DOHH2 (cell line): ENCODE data around the gene RGS7.
"Not testable (repeated sequence)": the region's sequence is repeated elsewhere in the genome, so short reads cannot be mapped to it uniquely, and the experiment has no call there.

ENCODE experiments used
- H3F3A ChIP-seq: fragments of 200-600 bp; sonication (generic), shearing (Covaris generic); 2 replicates; pipeline ENCODE4 v1.6.0; 2016; ENCODE audit warnings: antibody characterized with exemption, mild to moderate bottlenecking; ENCODE audit not compliant: control insufficient read depth, insufficient read depth
- H3K27ac ChIP-seq: fragments of 200-600 bp; sonication (generic); 2 replicates; pipeline ENCODE4 v1.5.1; 2014; ENCODE audit warnings: low read depth, mild to moderate bottlenecking, low read length, moderate library complexity
- H3K27me3 ChIP-seq: fragments of 200-600 bp; sonication (generic); 2 replicates; pipeline ENCODE4 v1.6.1; 2014; ENCODE audit warnings: mild to moderate bottlenecking, low read length, mixed read lengths; ENCODE audit not compliant: control insufficient read depth
- H3K36me3 ChIP-seq: fragments of 200-600 bp; sonication (generic); 2 replicates; pipeline ENCODE4 v1.6.1; 2014; ENCODE audit warnings: mild to moderate bottlenecking, low read length, moderate library complexity, mixed read lengths; ENCODE audit not compliant: control insufficient read depth
- H3K4me1 ChIP-seq: fragments of 200-600 bp; sonication (generic); 2 replicates; pipeline ENCODE4 v1.6.1; 2014; ENCODE audit warnings: mild to moderate bottlenecking, low read length, mixed read lengths; ENCODE audit not compliant: control insufficient read depth
- H3K4me2 ChIP-seq: fragments of 200-600 bp; sonication (generic); 2 replicates; pipeline ENCODE4 v1.6.0; 2014; ENCODE audit warnings: mild to moderate bottlenecking, low read length, moderate library complexity
- H3K4me3 ChIP-seq: fragments of 200-600 bp; sonication (generic); 2 replicates; pipeline ENCODE4 v1.5.1; 2014; ENCODE audit warnings: mild to moderate bottlenecking, low read length, mixed read lengths
- H3K79me2 ChIP-seq: fragments of 200-600 bp; sonication (generic); 2 replicates; pipeline ENCODE4 v1.6.1; 2014; ENCODE audit warnings: mild to moderate bottlenecking, low read length, mixed read lengths; ENCODE audit not compliant: control insufficient read depth
- H3K9me2 ChIP-seq: fragments of 200-600 bp; sonication (generic); replicated peaks from 2 replicates; pipeline ENCODE4 v1.6.1; 2014; ENCODE audit warnings: mild to moderate bottlenecking, low read length, mixed read lengths; ENCODE audit not compliant: control insufficient read depth
- H3K9me3 ChIP-seq: fragments of 200-600 bp; sonication (generic); 2 replicates; pipeline ENCODE4 v1.6.1; 2014; ENCODE audit warnings: antibody characterized with exemption, low read length, mixed read lengths; ENCODE audit not compliant: control insufficient read depth, insufficient read depth
- H4K20me1 ChIP-seq: fragments of 200-600 bp; sonication (generic); 2 replicates; pipeline ENCODE4 v1.6.0; 2014; ENCODE audit warnings: low read depth, mild to moderate bottlenecking, antibody characterized with exemption, low read length, moderate library complexity; ENCODE audit not compliant: control insufficient read depth, insufficient read depth
- CTCF ChIP-seq: fragments of 200-600 bp; sonication (generic); IDR thresholded peaks from one replicate; pipeline ENCODE4 v1.5.1; 2014; ENCODE audit warnings: antibody characterized with exemption, mild to moderate bottlenecking, low read depth, low read length; ENCODE audit not compliant: poor library complexity, severe bottlenecking
- EZH2phosphoT487 ChIP-seq: fragments of 200-600 bp; sonication (generic); IDR thresholded peaks from 2 replicates; pipeline ENCODE4 v1.6.1; 2017; ENCODE audit warnings: borderline replicate concordance, mild to moderate bottlenecking, antibody characterized with exemption, low read length, moderate library complexity, mixed read lengths

RGS7 gene

GRCh38 chr1:240976685-240977084, 380.3 kb downstream of the RGS7 start:
- Histone ChIP-seq H3K27me3 (peaks cover 5% of the 10 kb centered on the region; the same call in 1 of the 2 replicates), H3K9me3 (no peaks in the 10 kb centered on the region), H3K36me3 (no peaks in the 10 kb centered on the region), H3K9me2 (no peaks in the 10 kb centered on the region), H3K79me2 (no peaks in the 10 kb centered on the region), H3K4me3 (no peak overlapping the region), H3K4me1 (no peaks in the 10 kb centered on the region), H3K27ac (no peak overlapping the region), H4K20me1 (no peaks in the 10 kb centered on the region), H3K4me2 (no peak overlapping the region), H3F3A (no peaks in the 10 kb centered on the region)
- no peak for TF ChIP-seq CTCF
- TF ChIP-seq EZH2phosphoT487, result no peak

GRCh38 chr1:240973875-240974274, 383.1 kb downstream of the RGS7 start:
- Histone ChIP-seq H3K4me3 (no peak overlapping the region), H3K36me3 (no peaks in the 10 kb centered on the region), H3K79me2 (no peaks in the 10 kb centered on the region), H3K4me1 (no peaks in the 10 kb centered on the region), H3K9me3 (no peaks in the 10 kb centered on the region), H3K27ac (no peak overlapping the region), H3K4me2 (no peak overlapping the region), H3K27me3 (no peaks in the 10 kb centered on the region), H3K9me2 (no peaks in the 10 kb centered on the region), H4K20me1 (no peaks in the 10 kb centered on the region), H3F3A (no peaks in the 10 kb centered on the region)
- TF ChIP-seq CTCF (no peak), EZH2phosphoT487 (no peak)

- not testable (repeated sequence) for H3F3A ChIP-seq, H3K79me2 ChIP-seq, H3K4me1 ChIP-seq, H3K9me3 ChIP-seq, H3K4me3 ChIP-seq, H3K9me2 ChIP-seq, H3K27me3 ChIP-seq, H4K20me1 ChIP-seq, H3K36me3 ChIP-seq, H3K27ac ChIP-seq, H3K4me2 ChIP-seq
Measured at GRCh38 chr1:240972059-240972458, 384.9 kb downstream of the RGS7 start.

GRCh38 chr1:240970253-240970652, 386.8 kb downstream of the RGS7 start:
- Histone ChIP-seq H3K4me1 (no peaks in the 10 kb centered on the region), H3K9me3 (no peaks in the 10 kb centered on the region), H3F3A (no peaks in the 10 kb centered on the region), H3K4me2 (no peak overlapping the region), H3K79me2 (no peaks in the 10 kb centered on the region), H3K36me3 (no peaks in the 10 kb centered on the region), H3K27ac (no peak overlapping the region), H3K9me2 (no peaks in the 10 kb centered on the region), H3K4me3 (no peak overlapping the region), H4K20me1 (no peaks in the 10 kb centered on the region), H3K27me3 (no peaks in the 10 kb centered on the region; the same call in 1 of the 2 replicates)
- TF ChIP-seq CTCF (no peak), EZH2phosphoT487 (no peak)
